Cerebellar nuclear complex (tissue), 1 donor: Measurements from ENCODE around the gene RASSF7.

Experiments
- DNase-seq, 2 experiments: peaks; one replicate each; lab custom pipeline; 2025; lab: John Stamatoyannopoulos, UW

Gene RASSF7

GRCh38 chr11:532986-533585 lies 27.7 kb upstream of the RASSF7 start:
- DNase-seq = no peak

DNA sequence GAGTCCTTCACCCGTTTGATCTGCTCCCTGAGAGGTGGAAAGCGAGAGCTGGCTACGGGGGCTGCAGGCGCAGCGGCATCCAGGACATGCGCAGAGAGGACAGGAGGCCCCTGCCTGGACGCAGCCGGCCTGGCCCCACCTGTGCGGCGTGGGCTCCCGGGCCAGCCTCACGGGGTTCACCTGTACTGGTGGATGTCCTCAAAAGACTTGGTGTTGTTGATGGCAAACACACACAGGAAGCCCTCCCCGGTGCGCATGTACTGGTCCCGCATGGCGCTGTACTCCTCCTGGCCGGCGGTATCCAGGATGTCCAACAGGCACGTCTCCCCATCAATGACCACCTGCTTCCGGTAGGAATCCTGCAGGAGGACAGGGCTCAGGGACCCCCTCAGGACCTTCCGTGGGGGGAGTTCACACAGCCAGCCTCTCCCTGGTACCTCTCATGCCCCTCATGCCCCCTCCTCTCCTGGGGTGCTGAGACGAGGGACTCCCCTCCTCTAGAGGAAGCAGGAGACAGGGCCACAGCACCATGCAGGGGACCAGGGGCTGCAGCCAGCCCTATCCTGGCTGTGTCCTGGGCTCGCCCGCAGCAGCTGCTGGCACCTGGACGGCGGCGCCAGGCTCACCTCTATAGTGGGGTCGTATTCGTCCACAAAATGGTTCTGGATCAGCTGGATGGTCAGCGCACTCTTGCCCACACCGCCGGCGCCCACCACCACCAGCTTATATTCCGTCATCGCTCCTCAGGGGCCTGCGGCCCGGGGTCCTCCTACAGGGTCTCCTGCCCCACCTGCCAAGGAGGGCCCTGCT lies 27.0 kb upstream of the RASSF7 start:
- DNase-seq = no peak

DNA sequence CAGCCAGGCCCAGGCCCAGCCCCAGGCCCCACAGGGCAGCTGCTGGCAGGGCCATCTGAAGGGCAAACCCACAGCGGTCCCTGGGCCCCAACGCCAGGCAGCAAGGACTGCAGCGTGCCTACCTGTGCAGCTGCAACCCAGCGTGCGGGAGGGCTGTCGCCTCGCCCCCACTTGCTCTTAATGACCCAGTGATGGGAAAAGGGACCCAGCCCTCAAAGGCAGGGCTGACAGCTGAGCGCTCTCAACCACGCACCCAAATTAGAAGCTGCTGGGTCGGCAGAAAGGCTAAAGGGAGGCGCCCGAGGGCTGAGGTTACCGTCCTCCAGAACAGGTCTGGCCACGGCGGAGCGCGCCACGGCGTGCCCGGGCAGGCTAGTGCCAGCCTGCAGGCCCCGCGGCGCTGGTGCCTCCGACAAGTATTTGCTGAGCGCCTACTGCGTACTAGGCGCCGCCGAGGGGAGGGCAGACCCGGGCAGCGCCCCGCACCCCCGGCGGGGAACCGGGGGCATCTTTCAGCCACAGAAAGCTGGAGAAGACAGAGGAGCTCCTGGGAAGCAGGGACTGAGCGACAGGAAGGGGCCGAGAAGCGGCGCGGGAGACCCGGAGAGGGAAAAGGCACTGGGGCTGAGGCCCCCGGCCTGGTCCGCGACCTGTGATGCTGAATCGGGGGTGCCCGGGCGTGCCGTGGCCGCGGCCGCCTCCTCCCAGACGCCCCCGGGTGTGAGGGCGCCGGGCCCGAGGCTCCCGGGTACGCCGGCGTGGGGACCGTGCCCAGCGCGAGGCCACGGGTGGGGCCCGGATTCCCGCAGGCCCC lies 26.2 kb upstream of the RASSF7 start:
- no peak for DNase-seq

DNA sequence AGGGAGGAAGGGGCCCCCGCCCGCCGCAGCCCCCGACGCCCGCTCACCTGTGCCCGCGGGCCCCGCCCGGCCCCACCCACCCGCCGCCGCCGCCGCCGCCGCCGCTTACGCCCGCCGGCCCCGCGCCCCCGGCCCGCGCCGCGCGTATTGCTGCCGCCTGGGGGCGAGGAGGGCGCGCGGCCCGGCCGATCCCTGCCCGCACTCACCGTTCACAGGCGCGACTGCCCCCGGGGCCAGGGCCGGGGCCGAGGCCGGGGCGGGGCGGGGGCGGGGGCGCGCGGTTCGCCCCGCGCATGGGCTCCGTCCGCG lies 25.6 kb upstream of the RASSF7 start:
- no peak for DNase-seq

DNA sequence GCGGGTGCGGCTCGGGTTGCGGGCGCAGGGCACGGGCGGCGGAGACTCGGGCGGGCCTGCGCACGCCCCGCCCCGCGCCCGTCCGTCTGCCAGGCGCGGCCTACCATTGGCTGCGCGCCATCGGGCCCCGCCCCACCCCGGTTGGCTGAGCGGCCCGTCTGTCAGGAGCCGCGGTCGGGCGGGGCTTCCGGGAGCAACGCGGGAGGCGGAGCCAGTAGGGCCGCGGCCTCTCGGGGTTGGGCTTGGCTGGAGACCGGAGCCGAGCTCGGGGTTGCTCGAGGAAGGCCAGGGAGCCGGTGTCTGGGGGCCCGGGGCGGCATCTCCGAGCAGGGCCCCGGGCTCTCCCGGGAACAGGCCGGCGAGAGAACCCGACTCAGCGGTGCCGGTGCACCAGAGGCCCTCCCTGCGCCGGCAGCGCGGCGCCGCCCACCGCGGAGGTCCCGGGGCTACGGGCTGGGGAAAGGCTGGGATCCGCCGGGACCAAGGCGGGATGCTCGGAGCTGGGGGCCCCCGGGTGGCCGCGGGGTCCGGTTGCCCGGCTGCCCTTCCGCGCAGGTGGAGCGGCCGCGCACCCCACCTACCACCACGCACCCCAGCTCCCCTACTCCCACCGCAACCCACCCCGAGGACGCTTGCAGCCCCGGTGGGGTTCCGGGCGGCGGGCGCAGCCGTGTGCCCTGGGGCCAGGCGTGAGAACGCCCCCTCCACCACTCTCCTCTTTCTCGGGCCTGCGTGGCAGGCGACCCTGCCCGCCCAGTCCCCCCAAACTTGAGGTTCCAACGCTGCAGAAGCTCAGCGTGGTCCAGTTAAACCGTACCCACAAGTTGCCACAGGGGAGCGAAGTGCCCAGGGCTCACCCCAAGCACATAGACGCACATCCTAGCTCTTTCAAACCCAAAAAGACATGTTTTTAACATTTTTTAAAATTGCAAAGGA lies 25.0 kb upstream of the RASSF7 start, which contains the start of gene HRAS:
TSS of gene HRAS (minus strand) at position 58 of the 936 bp plus-strand sequence.
- DNase-seq = peak; percentile 47 to 70

DNA sequence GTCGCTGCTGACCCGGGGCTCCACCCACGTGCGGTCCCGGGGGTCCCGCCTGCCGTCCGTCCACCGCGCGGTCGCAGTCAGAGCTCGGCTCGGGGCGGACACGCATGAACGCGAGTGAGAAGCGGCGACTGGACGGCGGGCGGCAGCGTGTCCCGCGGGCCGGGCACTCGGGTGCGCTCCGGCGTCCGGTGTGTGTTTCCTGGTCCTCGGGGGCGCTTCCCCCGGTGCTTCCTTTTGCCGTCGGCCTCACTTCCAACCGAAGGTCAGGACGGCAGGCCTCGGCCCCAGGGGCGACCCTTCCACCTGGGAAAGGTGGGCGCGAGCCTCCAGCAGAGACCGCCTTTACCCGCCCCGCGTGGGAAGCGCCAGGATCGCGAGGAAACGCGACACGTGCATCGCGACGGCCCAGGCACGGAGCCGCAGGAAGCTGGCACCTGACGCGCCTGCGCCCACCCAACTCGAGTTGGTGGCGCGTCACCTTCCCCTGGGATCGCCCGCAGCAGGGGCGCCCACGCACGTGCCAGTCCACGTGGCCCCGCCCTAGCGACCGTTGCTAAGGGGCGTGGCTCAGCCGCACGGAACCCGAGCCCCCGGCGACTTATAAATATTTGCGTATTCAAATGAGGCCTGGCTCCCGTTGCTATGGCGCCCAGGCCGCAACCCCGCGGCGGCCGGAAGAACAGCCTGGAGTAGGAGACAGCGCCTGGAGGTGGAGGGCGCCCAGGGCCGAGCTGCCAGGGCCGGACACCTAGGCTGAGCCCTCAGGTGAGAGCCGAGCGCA lies 23.7 kb upstream of the RASSF7 start, which contains the start of gene LRRC56:
TSS of gene LRRC56 (plus strand) at position 687 of the 781 bp plus-strand sequence. CDS start 3,158 bp downstream, outside the sequence.
- DNase-seq = no peak

GRCh38 chr11:537622-538430 lies 22.9 kb upstream of the RASSF7 start:
- DNase-seq = no peak

DNA sequence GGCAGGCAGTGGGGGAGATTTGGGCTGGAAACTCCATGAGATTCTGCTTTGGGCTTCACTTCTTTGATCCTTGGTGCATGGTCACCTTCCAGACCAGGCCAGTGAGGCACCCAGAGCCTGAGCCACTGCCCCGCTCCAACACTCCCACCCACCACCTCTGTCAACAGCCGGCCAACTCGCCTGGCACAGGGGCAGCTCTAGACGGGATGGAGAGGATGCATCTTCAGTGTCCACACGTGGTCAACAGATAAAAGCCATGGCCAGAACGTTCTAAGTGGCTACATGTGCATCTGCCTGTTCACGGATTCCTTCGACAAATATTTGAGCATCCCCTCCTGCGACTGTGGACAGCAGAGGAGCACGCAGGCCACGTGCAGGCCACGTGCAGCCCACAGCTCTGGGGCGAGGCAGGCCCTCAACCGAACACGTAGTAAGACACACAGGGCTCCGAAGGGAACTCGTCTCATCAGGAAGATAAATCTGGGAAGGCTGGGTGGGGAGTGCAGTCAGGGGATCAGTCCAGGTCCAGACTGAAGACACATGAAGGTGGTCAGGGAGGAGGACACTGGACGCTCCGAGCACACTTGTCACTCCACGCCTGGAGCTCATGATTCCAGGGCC lies 22.2 kb upstream of the RASSF7 start:
- no peak for DNase-seq

DNA sequence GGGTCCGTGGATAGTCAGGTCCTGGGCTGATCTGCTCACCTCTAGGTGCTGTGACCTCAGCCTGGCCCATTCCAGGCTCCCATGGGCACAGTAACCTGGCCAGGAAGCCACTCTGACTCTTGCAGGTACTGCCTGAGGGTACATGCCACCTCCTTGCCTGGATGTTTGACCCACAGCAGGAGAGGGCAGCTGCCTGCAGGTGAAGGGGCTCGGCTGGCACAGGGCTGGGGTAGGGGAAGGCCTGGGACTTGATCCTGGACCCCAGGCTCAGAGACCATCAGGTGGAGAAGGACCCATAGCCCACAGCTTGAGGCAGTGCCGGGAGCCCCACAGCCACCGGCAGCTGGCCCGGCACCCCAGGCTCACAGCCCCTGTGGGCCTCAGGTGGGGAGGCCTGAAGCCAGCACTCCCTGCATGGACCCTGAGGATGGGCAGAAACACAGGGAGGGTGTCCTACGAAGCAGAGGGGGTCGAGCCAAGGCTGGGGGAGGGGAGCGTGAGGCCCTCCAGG lies 20.7 kb upstream of the RASSF7 start:
- DNase-seq = no peak

DNA sequence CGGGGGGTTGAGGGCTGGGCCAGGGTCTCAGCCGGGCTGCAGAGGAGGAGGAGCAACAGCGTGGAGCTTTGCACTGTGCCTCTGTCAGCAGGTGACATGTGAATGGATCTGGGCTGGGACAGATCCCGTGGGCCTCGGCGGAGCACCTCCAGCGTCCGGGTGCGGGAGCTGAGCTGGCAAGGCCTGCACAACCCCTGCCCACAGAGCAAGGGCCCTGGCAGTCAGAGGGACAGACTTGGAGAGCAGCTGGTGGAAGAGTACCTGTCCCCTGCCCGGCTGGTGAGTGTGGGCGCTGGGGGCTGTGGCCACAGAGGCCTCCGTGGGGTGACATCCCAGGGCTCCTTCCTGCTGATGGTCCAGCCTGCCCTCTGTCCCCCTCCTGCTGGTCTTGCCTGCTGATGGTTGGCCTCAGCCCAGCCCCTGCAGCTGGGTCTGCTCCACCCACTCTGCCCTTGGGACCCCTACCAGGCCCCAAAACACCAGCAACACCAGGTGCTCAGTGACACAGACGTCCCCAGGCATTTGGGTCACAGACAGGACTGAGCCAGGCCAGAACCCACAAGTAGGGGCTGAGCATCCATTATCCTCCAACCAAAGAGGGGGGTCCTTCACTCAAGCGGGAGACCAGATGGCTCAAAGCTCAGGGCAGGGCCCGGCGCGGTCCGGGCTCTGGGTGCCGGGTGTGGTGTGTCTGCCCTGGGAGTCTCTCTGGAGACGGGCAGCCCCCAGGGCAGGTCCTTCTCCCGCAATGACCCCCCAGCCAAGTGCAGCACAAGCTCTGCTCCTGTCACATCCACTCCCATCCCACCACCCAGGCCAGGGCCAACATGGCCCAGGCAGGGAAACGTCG lies 20.0 kb upstream of the RASSF7 start:
- no peak for DNase-seq

DNA sequence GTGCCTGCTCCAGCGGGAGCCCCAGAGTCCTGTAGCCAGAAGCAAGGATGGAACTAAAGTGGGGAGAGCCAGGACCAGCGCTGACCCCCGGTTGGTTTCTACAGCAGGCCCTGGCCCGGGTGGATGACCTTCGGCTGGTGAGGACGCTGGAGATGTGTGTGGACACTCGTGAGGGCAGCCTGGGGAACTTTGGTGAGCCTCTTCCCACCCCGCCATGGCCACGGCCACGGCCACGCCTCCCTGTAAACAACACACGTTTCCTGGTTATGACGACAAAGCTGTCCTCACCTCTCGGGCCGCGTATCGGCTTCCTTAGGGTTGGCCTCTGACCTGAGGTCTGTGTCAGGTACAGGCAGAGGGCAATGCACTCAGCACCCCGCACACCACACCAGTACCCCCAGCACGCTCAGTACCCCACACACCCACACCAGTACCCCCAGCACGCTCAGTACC lies 19.3 kb upstream of the RASSF7 start:
- no peak for DNase-seq

GRCh38 chr11:544817-545166 lies 16.0 kb upstream of the RASSF7 start:
- DNase-seq = no peak

- DNase-seq = no peak
Measured at GRCh38 chr11:545171-545570, 15.6 kb upstream of the RASSF7 start.

GRCh38 chr11:548700-549603 lies 11.8 kb upstream of the RASSF7 start:
- DNase-seq = no peak

GRCh38 chr11:550021-550745 lies 10.6 kb upstream of the RASSF7 start:
- no peak for DNase-seq

DNA sequence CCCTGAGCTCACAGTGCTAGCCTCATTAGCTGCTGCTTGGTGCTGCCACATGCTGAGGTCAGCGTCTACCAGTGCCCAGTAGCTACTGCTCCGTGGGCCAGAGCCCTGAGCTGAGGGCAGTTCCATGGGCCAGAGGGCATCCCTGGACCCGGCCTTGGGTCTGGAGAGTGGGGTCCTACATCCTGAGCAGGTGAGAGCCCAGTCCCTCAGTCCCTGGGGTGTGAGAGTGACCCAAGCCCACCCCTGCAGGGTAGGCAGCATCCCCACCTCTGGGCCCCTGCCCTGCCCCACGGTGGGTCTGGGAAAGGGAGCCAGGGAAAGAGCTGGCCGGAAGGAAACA lies 10.1 kb upstream of the RASSF7 start:
- no peak for DNase-seq

DNA sequence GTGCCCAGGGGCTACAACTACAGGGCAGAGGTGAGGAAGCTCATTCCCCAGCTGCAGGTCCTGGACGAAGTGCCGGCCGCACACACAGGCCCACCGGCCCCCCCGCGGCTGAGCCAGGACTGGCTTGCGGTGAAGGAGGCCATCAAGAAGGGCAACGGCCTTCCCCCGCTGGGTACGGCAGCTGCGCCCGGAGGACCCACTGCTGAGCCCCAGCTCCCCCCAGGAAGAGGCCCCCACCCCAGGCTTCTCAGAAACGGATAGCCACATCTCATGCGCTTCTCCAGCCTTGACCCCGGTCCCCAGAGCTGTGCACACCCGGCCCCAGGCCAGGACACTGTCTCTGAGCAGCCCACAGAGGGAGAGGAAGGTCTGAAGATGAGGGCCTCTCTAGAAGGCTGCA lies 9.6 kb upstream of the RASSF7 start:
- no peak for DNase-seq
